Ureter (tissue), 1 donor: ENCODE results near the gene SFXN4. TPM values are rescaled to one million over a fixed set of nuclear protein-coding genes. Genes with fewer than 3 reads are reported as not detected.
"Not testable (repeated sequence)": the region's sequence is repeated elsewhere in the genome, so short reads cannot be mapped to it uniquely, and the experiment has no call there.

ENCODE experiments used
- DNase-seq: peaks from one replicate; pipeline ENCODE4 v3.0.0-alpha.2; 2020; ENCODE audit warnings: low spot score
- total RNA-seq: library from RNA; stranded (reverse); gene quantifications from one replicate; pipeline ENCODE4 v1.2.4, GENCODE V29; 2023
- donor health status: DM: yes; HTN: yes; CAD: no.

Gene SFXN4
- total RNA-seq, 1 donor from 2014 or later = 34.5 TPM

DNA sequence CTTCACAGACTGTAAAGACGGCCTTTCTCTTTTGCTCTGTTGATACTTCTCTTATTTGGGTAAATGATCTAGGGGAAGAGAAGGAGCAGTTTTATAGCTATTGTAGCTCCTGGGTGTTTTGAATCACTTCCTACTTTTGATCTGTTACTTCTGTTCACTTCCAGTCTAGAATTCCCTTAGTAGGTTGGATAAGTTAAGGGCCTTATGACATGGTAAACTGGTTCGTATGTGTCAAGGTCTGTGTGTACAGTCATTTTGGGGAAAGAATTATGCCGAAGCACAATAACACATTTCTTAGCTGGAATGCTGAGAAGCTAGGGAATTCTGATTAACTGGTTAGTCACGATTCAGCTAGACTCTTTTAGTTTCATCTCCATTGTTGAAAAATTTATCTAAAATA is 53.5 kb downstream of the SFXN4 start:
- no peak for DNase-seq

DNA sequence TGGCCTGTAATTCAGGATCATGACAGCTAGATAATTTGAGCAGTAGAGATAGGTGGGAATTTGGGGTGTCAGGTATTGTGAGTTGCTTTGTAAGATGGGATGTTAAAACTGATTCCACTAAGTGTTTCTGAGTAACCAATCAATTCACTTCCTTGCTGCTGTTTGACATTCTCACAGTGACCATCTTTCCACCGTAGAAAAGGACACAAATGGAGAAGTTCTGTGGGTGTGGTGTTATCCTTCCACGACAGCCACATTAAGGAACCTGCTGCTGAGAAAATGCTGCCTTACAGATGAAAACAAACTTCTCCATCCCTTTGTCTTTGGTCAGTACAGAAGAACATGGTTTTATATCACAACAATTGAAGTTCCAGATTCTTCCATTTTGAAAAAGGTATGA is 57.7 kb downstream of the SFXN4 start:
- DNase-seq = not testable (repeated sequence)

DNA sequence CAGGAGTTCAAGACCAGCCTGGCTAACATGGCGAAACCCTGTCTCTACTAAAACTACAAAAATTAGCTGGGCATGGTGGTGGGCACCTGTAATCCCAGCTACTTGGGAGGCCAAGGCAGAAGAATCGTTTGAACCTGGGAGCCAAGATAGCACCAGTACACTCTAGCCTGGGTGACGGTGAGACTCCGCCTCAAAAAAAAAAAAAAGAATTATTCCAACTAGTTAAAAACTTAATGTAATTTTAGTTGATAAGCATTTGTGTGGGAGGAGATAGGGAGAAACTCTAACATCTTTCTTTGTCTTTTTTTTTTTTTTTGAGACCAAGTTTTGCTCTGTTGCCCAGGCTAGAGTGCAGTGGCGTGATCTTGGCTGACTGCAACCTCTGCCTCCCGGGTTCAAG is 58.4 kb downstream of the SFXN4 start:
- DNase-seq = not testable (repeated sequence)

DNA sequence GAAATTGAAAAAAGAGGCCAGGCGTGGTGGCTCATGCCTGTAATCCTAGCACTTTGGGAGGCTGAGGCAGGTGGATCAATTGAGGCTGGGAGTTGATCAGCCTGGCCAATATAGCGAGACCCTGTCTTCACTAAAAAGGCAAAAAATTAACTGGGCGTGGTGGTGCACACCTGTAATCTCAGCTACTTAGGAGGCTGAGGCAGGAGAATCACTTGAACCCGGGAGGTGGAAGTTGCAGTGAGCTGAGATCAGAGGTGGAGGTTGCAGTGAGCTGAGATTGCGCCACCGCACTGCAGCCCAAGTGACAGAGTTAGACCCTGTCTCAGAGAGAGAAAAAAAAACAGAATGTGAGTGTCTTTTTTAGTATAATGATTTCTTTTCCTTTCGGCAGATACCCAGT is 59.6 kb downstream of the SFXN4 start:
- DNase-seq = not testable (repeated sequence)

DNA sequence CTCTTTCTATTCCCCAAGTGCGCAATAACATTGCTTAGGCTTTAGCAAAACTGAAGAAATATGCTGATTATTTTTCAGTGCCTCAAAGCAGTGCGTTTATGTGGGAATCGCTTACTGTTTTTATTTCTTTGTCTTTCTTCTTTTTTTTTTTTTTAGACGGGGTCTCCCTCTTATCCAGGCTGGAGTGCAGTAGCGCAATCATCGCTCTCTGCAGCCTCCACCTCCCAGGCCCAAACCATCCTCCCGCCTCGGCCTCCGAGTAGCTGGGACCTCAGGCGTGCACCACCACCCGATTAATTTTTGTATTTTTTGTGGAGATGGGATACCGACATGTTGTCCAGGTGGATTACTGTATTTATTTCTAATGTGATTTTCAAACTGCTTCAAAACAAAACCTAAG is 60.4 kb downstream of the SFXN4 start:
- no peak for DNase-seq

DNA sequence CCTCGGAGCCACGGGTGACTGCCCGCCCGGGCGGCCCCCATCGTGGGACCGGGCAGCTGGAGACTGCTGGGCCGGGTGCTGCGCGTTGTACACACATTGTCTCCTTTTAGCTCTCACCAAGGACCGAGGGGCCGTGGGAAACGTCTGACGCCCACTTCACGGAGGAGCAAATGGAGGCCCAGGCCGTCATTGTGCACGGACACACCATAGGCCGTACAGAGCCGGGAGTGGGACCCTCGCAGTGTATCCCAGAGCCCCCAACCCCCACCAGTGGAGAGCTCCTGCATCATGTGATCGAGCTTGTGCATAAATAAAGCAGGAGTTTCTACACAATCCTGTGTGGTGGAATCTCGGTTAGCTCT is 60.9 kb downstream of the SFXN4 start:
- DNase-seq = no peak

DNA sequence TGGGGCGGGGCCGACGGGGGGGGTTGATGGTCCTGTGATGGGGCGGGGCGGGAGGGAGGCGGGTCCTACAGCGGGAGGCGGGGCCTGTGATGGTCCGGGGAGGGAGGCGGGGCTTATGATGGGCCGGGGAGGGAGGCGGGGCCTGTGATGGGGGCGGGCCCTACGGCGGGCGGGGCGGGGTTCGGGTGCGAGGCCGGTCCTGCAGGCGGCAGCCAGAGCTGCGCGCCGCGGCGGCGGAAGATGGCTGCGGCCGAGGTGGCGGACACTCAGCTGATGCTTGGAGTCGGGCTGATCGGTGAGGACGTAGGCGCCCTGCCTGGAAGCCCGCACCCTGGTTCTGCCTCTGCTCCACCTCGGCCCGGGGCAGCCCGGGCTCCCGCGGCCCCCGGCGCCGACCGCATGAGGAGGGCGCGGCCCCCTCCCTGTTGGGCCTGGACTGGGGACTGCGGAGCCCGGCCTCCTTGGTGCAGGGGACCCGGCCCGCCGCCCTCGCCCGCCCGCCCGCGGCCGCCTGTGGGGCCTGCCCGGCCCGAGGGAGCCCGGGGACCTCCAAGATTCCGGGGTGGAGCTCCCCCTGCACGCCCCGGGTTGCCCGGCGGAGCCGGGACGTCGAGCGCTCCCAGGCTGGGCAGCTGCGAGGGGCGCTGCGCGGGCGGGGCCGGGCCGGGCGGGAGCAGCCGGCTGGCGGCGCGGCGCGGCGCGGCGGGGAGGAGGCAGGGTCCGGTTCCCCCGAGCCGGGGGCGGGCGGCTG is 61.4 kb downstream of the SFXN4 start, which contains the start of gene DENND10:
Gene DENND10, plus strand, starts transcription at position 211 of the 751 bp plus-strand sequence. Its CDS starts 30 bp downstream, at position 241.
- peak; percentile 85 for DNase-seq

DNA sequence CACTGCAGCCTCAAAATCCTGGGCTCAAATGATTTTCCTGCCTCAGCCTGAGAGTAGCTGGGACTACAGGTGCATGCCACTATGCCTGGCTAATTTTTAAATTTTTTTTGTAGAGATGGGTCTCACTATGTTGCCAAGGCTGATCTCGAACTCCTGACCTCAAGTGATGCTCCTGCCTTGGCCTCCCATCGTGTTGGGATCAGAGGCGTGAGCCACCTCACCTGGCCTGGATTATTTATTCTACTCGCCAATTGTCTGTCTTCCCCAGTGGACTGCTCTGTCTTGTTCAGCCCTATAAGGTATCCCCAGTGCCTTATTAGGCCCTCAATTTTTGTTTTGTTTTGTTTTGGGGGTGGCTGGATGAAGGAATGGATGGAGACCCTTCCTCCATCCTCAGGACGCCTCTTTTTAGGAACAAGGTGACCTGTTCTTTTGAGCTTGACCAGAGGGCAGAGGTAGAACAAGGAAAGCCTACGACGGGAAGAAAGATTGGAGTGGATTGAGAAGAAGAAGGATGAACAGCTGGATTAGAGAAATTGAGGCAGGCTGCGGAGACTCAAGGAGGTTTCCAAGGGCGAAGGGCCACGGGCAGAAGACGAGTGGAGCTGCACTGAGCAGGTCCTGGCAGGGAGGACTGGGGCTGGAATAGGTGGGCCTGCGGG is 62.1 kb downstream of the SFXN4 start:
- no peak for DNase-seq

DNA sequence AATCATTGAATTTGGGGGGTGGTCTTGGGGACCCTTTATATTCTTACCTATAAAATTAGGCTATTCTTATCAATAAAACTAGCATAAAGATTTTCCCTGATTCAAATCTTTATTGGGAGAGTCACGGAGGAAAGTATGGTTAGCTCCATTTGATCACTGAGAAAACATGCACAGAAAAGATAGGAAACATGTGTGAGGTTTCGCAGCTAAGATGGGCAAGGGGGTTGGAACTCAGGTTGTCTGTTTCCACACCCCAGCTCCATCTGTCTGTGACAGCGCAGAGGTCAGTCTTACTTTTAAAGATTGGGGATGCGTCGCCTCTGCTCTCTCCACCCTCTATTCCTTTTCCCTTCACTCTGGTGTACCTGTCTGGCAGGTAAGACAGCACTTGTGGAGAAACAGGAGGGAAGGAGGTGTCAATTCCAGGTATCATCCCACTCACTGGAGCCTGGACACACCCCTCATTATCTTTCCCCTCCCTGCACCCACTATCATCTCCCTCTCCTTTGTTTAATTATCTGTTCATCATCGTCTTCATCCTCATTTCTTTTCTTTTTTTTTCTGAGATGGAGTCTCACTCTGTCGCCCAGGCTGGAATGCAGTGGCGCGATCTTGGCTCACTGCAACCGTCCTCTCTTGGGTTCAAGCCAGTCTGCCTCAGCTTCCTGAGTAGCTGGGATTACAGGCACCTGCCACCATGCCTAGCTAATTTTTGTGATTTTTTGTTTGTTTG is 64.0 kb downstream of the SFXN4 start:
- DNase-seq = no peak

DNA sequence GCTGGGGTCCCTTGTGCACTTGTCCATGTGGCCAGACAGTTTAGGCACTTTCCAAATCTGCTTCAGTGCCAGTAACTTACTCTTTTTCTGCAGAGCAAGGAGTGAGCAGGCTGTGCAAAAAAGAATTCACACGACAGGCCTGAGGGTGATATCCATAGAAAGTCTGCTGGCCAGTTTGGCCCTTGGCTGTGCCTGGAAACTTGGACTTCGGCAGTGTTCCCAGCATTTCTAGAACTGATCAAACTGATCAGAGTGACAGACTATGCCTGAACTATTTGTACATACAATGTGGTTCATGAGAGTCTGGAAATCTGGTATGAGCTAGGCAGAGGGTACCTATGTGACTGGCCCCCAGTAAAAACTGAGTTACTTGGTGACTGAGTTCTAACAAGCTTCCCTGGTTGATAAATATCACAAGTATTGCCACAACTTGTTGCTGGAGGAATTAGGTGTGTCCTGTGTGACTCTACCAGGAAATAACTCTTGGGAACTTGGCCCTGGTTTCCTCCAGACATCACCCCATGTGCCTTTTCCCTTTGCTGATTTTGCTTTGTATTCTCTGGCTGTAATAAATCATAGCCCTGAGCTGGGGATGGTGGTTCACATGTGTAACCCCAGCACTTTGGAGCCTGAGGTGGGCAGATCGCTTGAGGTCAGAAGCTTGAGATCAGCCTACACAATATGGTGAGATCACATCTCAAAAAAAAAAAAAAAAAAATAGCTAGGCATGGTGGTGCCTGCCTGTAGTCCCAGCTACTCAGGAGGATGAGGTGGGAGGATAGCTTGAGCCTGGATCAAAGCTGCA is 64.9 kb downstream of the SFXN4 start:
- DNase-seq = peak; percentile 65

DNA sequence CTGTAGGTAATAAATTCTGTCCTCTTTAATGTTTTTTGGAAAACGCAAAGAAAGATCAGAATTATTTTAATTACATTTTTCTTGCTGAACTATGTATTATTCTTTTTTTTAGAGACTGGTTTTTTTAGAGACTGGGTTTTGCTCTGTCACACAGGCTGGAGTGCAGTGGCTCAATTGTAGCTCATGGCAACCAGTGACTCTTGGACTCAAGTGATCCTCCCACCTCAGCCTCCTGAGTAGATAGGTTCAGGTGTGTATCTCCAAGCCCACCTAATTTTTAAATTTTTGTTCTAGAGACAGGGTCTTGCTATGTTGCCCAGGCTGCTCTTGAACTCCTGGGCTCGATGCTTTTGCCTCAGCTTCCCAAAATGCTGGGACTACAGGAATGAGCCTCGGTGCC is 66.9 kb downstream of the SFXN4 start:
- DNase-seq = no peak

DNA sequence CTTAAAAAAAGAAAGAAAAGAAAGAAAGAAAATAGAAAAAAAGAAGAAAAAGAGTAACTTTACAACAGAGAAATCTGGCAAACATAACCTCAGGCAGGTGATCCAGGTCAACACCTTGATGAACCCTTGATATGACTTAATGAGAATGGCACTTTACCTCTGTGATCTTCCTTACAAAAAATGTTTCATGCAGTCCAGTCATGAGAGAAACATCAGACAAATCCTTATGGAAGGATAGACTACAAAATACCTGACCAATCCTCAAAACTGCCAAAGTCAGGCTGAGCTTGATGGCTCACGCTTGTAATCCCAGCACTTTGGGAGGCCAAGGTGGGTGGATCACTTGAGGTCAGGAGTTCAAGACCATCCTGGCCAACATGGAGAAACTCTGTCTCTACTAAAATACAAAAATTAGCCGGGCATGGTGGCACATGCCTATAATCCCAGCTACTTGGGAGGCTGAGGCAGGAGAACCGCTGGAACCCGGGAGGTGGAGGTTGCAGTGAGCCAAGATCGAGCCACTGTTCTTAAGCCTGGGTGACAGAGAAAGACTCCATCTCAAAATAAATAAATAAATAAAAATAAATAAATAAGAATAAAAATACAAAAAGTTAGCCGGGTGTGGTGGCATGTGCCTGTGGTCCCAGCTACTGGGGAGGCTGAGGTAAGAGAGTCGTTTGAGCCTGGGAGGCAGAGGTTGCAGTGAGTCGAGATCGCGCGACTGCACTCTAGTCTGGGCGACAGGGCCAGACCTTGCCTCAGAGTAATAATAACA is 68.7 kb downstream of the SFXN4 start:
- DNase-seq = not testable (repeated sequence)

DNA sequence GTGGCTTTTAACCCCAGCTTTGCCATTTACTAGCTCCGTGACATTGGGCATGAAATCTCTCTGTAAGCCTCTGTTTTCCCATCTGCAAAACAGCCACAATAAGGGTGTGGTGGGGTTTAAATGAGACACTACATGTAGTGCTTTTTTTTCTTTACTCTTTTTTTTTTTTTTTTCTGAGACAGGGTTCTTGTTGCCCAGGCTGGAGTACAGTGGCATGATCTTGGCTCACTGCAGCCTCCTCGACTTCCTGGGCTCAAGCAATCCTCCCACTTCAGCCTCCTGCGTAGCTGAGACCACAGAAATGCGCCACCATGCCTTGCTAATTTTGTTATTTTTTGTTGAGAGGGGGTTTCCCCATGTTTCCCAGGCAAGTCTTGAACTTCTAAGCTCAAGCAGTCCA is 69.9 kb downstream of the SFXN4 start:
- no peak for DNase-seq

DNA sequence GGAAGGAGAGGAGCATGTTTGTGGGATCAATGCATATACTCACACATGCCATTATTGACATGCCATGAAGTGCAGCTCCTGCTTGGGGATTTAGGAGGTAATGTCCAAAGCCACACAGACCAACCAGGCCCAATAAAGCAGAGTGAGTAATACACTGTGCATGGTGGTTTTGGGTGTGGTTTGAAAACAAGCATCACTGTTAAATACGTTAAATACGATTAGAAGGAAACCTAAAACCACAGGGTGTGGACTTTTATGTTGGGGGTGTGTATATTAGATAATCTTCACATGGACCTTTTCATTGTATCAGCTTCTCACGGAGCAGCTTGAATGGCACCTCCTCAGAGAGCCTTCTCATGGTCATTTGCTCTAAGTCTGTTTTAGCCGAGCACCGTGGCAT is 74.5 kb downstream of the SFXN4 start:
- DNase-seq = no peak

Other genes with a start within 250 kb of the SFXN4 start
- 0.52 TPM for gene NANOS1, start 136.0 kb downstream of the SFXN4 start, total RNA-seq
- gene EIF3A, start 84.9 kb downstream of the SFXN4 start, total RNA-seq = 134 TPM
- 31.9 TPM for gene DENND10, start 61.6 kb downstream of the SFXN4 start, total RNA-seq
- 95.0 TPM for gene PRDX3, start 13.1 kb upstream of the SFXN4 start, total RNA-seq
- 16.7 TPM for gene GRK5, start 41.9 kb upstream of the SFXN4 start, total RNA-seq